Measurements from ENCODE around the gene STMP1. TPM values are rescaled to one million over a fixed set of nuclear protein-coding genes. Genes with fewer than 3 reads are reported as not detected.

STMP1 gene
- total and polyA plus RNA-seq, 2 of the 8 experiments (the other 6 are each of a cell fraction or from before 2014, with no cell fraction given), result 22.7 to 36.7 TPM

- Histone ChIP-seq H2AFZ (ENCODE audit: low read length) (no peak overlapping the region), H2AK5ac (ENCODE audit: low read depth, low read length) (no peak overlapping the region), H3K56ac (replicated peaks; ENCODE audit: insufficient read length, low read depth, low read length) (no peak overlapping the region), H4K8ac (ENCODE audit: extremely low read depth, insufficient read depth, low read length) (no peak overlapping the region), H2BK5ac (ENCODE audit: low read depth, low read length) (no peak overlapping the region), H4K5ac (ENCODE audit: insufficient read length, low read depth, low read length) (no peak overlapping the region), H3K9ac (replicated peaks in 1 of 4; ENCODE audit: extremely low read depth in 1 of 4, low read depth in 3 of 4, low read length in 3 of 4) (no peak overlapping the region), H2BK15ac (ENCODE audit: low read length) (no peak overlapping the region), H3K36me3 (ENCODE audit: control insufficient read depth in 2 of 4, insufficient read depth in 4 of 4, low read length in 3 of 4) (peaks cover 24 to 94% (median 54%) of the 10 kb centered on the region in 4 experiments), H3K79me1 (ENCODE audit: low read depth, low read length) (no peaks in the 10 kb centered on the region; the same call in 1 of the 2 replicates), H2BK120ac (replicated peaks; ENCODE audit: low read depth, low read length) (no peak overlapping the region), H4K20me1 (replicated peaks in 1 of 2; ENCODE audit: control insufficient read depth in 1 of 2, insufficient read depth in 2 of 2, low read length in 2 of 2) (peaks cover 0 to 2% of the 10 kb centered on the region in 2 experiments), H2BK20ac (ENCODE audit: low read length) (no peak overlapping the region), H2BK12ac (ENCODE audit: low read depth, low read length) (no peak overlapping the region), H3K23ac (ENCODE audit: insufficient read length) (no peak overlapping the region), H3K9me3 (ENCODE audit: insufficient read depth in 2 of 2, low read depth in 1 of 2, low read length in 1 of 2) (no peaks in the 10 kb centered on the region), H3K4ac (replicated peaks; ENCODE audit: insufficient read length, low read depth, low read length) (no peak overlapping the region), H3K14ac (ENCODE audit: insufficient read length) (no peak overlapping the region), H3K27ac (ENCODE audit: low read depth, low read length) (no peak overlapping the region), H3K18ac (ENCODE audit: extremely low read depth, low read length) (no peak overlapping the region), H4K91ac (replicated peaks; ENCODE audit: insufficient read length, low read length) (no peak overlapping the region), H3K4me3 (ENCODE audit: extremely low read depth in 1 of 4, insufficient read depth in 2 of 4, low read depth in 3 of 4, low read length in 4 of 4) (no peak overlapping the region), H3K79me2 (ENCODE audit: control insufficient read depth in 1 of 2, insufficient read depth in 2 of 2, low read length in 2 of 2) (no peaks in the 10 kb centered on the region), H3K4me2 (ENCODE audit: insufficient read depth in 1 of 2, low read depth in 2 of 2, low read length in 2 of 2) (no peak overlapping the region), H3K23me2 (ENCODE audit: low read depth, low read length) (no peaks in the 10 kb centered on the region), H3K27me3 (replicated peaks in 1 of 4; ENCODE audit: control insufficient read depth in 3 of 4, extremely low read depth in 1 of 4, insufficient read depth in 3 of 4, low read length in 3 of 4) (no peaks in the 10 kb centered on the region), H3K4me1 (replicated peaks in 1 of 4; ENCODE audit: control insufficient read depth in 3 of 4, insufficient read depth in 4 of 4, low read length in 3 of 4) (no peaks in the 10 kb centered on the region)
- no peak for DNase-seq (ENCODE audit: low read depth in 1 of 2, low spot score in 2 of 2)
- CTCF ChIA-PET (ENCODE audit: partially characterized antibody), result interaction anchor here (1.4 to 8.2 kb wide), 2 partner anchors 13 to 29 kb away, joined by 5 to 56 read pairs; no protein-coding TSS in a partner anchor
- TF ChIP-seq JUND (IDR thresholded peaks at IDR 0.05; ENCODE audit: low read length) (no peak), SP1 (IDR thresholded peaks at IDR 0.05; ENCODE audit: low read depth, low read length) (no peak), JUN (IDR thresholded peaks at IDR 0.05; ENCODE audit: low read depth, low read length) (no peak), ASH2L (IDR thresholded peaks at IDR 0.05; ENCODE audit: low read length) (no peak), SAP30 (IDR thresholded peaks at IDR 0.05; ENCODE audit: insufficient read depth, insufficient replicate concordance, low read length) (no peak), RFX5 (IDR thresholded peaks at IDR 0.05; ENCODE audit: borderline replicate concordance, low read depth, low read length) (no peak)
- POLR2A ChIA-PET (ENCODE audit: partially characterized antibody), result no interaction called here
- WGBS, 2 experiments (ENCODE audit: extremely low coverage in 1 of 2, insufficient coverage in 1 of 2, insufficient read length in 1 of 2, insufficient replicate concordance in 2 of 2, low coverage in 1 of 2, low lambda C conversion rate in 2 of 2, missing lambda C conversion rate in 1 of 2), result 93% methylated on average over 1 of the region's 1 CpG; no CpG with 5 or more reads in 1 of the 2 experiments
- no peak for FAIRE-seq
Measured at GRCh38 chr7:135616136-135616535, 46.2 kb upstream of the STMP1 start.

Data from H1 (cell line).